ENCODE data around the gene HIRIP3.
A peak's percentile ranks its signal among the peaks of the same experiment; 100 is the strongest.
"Not testable (repeated sequence)": the region's sequence is repeated elsewhere in the genome, so short reads cannot be mapped to it uniquely, and the experiment has no call there.

The HIRIP3 gene

GRCh38 chr16:29995324-29995910, at the start of gene HIRIP3:
HIRIP3 (minus strand) TSS chr16:29995617; CDS start chr16:29995605, 12 bp downstream.
- peak; percentile 94 for DNase-seq (ENCODE audit: low spot score)

- DNase-seq (ENCODE audit: low spot score), result no peak
Observed at GRCh38 chr16:30041841-30042240, 46.4 kb upstream of the HIRIP3 start.

GRCh38 chr16:30040690-30041089, 45.3 kb upstream of the HIRIP3 start:
- DNase-seq (ENCODE audit: low spot score), result not testable (repeated sequence)

GRCh38 chr16:30040221-30040620, 44.8 kb upstream of the HIRIP3 start:
- DNase-seq (ENCODE audit: low spot score), result no peak

- no peak for DNase-seq (ENCODE audit: low spot score)
Observed at GRCh38 chr16:30033270-30033669, 37.9 kb upstream of the HIRIP3 start.

GRCh38 chr16:30032083-30032819, 36.8 kb upstream of the HIRIP3 start:
- peak; percentile 75 for DNase-seq (ENCODE audit: low spot score)

- no peak for DNase-seq (ENCODE audit: low spot score)
Observed at GRCh38 chr16:30031477-30031918, 36.1 kb upstream of the HIRIP3 start.

GRCh38 chr16:30030841-30031413, 35.5 kb upstream of the HIRIP3 start, which contains the start of gene TLCD3B:
TLCD3B (minus strand) TSS chr16:30031271; CDS start chr16:30030527, 744 bp downstream.
- no peak for DNase-seq (ENCODE audit: low spot score)

GRCh38 chr16:30030011-30030685, 34.7 kb upstream of the HIRIP3 start:
- no peak for DNase-seq (ENCODE audit: low spot score)

GRCh38 chr16:30028438-30029076, 33.1 kb upstream of the HIRIP3 start:
- DNase-seq (ENCODE audit: low spot score), result no peak

- DNase-seq (ENCODE audit: low spot score), result no peak
Observed at GRCh38 chr16:30027588-30028437, 32.4 kb upstream of the HIRIP3 start.

GRCh38 chr16:30026449-30026848, 31.0 kb upstream of the HIRIP3 start:
- DNase-seq (ENCODE audit: low spot score), result no peak

GRCh38 chr16:30025574-30025973, 30.2 kb upstream of the HIRIP3 start:
- no peak for DNase-seq (ENCODE audit: low spot score)

GRCh38 chr16:30025156-30025555, 29.7 kb upstream of the HIRIP3 start:
- no peak for DNase-seq (ENCODE audit: low spot score)

- DNase-seq (ENCODE audit: low spot score), result no peak
Observed at GRCh38 chr16:30024451-30024850, 29.0 kb upstream of the HIRIP3 start.

GRCh38 chr16:30023586-30023985, 28.2 kb upstream of the HIRIP3 start:
- no peak for DNase-seq (ENCODE audit: low spot score)

- no peak for DNase-seq (ENCODE audit: low spot score)
Observed at GRCh38 chr16:30022887-30023286, 27.5 kb upstream of the HIRIP3 start, which contains the start of gene C16orf92. C16orf92 (plus strand) TSS chr16:30023198; CDS start chr16:30023341, 143 bp downstream.

- DNase-seq (ENCODE audit: low spot score), result no peak
Observed at GRCh38 chr16:30018731-30019158, 23.3 kb upstream of the HIRIP3 start.

GRCh38 chr16:30017937-30018336, 22.5 kb upstream of the HIRIP3 start:
- DNase-seq (ENCODE audit: low spot score), result not testable (repeated sequence)

GRCh38 chr16:30017277-30017656, 21.9 kb upstream of the HIRIP3 start:
- DNase-seq (ENCODE audit: low spot score), result no peak
